ENCODE results near the gene KLHDC10. TPM values are rescaled to one million over a fixed set of nuclear protein-coding genes. Genes with fewer than 3 reads are reported as not detected.

The KLHDC10 gene
- total RNA-seq, 2 experiments from 2014 or later, result 12.8 to 14.3 TPM

- Mint-ChIP-seq H3K9me3 (peaks cover 2% of the 10 kb centered on the region), H3K27me3 (peaks cover 9% of the 10 kb centered on the region), H3K36me3 (ENCODE audit: low read depth) (no peaks in the 10 kb centered on the region), H3K27ac (no peak overlapping the region), H3K4me1 (ENCODE audit: low read depth) (no peaks in the 10 kb centered on the region), H3K4me3 (no peak overlapping the region)
- intact Hi-C loops (cut with micrococcal nuclease), result no loop called here
- TF ChIP-seq CTCF (IDR thresholded peaks at IDR 0.05), result no peak
- DNase-seq, result peak; percentile 54
- POLR2A ChIA-PET, result no interaction called here
- ATAC-seq, result peak; percentile 31
- CTCF ChIA-PET, result no interaction called here
These were observed 81.5 kb downstream of the KLHDC10 start for GRCh38 chr7:130151591-130152492.

GRCh38 chr7:130152493-130153210 lies 82.3 kb downstream of the KLHDC10 start:
- peak; percentile 33 for DNase-seq
- TF ChIP-seq CTCF (IDR thresholded peaks at IDR 0.05), result no peak
- peaks cover 2% of the 10 kb centered on the region for H3K9me3 Mint-ChIP-seq
- no peak overlapping the region for H3K27ac Mint-ChIP-seq
- no peak overlapping the region for H3K4me3 Mint-ChIP-seq
- H3K36me3 Mint-ChIP-seq (ENCODE audit: low read depth), result peaks cover 5% of the 10 kb centered on the region
- H3K4me1 Mint-ChIP-seq (ENCODE audit: low read depth), result no peaks in the 10 kb centered on the region
- peak; percentile 34 for ATAC-seq
- CTCF ChIA-PET, result no interaction called here
- intact Hi-C loops (cut with micrococcal nuclease), result no loop called here
- peaks cover 10% of the 10 kb centered on the region for H3K27me3 Mint-ChIP-seq
- POLR2A ChIA-PET, result no interaction called here

GRCh38 chr7:130153211-130153908 lies 83.0 kb downstream of the KLHDC10 start:
- intact Hi-C loops (cut with micrococcal nuclease), result no loop called here
- H3K27ac Mint-ChIP-seq, result no peak overlapping the region
- peaks cover 10% of the 10 kb centered on the region for H3K27me3 Mint-ChIP-seq
- ChIA-PET CTCF (interaction anchor here (1.4 kb wide), 1 partner anchor 81 kb away, joined by 3 read pairs; no protein-coding TSS in a partner anchor), POLR2A (interaction anchor here (0.8 kb wide), 1 partner anchor 82 kb away, joined by 3 read pairs; no protein-coding TSS in a partner anchor)
- peaks cover 8% of the 10 kb centered on the region for H3K36me3 Mint-ChIP-seq (ENCODE audit: low read depth)
- peaks cover 2% of the 10 kb centered on the region for H3K9me3 Mint-ChIP-seq
- no peak for DNase-seq
- H3K4me3 Mint-ChIP-seq, result no peak overlapping the region
- ATAC-seq, result no peak
- no peak for TF ChIP-seq CTCF (IDR thresholded peaks at IDR 0.05)
- no peaks in the 10 kb centered on the region for H3K4me1 Mint-ChIP-seq (ENCODE audit: low read depth)

- Mint-ChIP-seq H3K27me3 (peaks cover 10% of the 10 kb centered on the region), H3K27ac (no peak overlapping the region), H3K4me1 (ENCODE audit: low read depth) (no peaks in the 10 kb centered on the region), H3K4me3 (no peak overlapping the region), H3K36me3 (ENCODE audit: low read depth) (peaks cover 13% of the 10 kb centered on the region), H3K9me3 (peaks cover 2% of the 10 kb centered on the region)
- TF ChIP-seq CTCF (IDR thresholded peaks at IDR 0.05), result no peak
- ChIA-PET CTCF (interaction anchor here (1.4 kb wide), 1 partner anchor 82 kb away, joined by 3 read pairs; no protein-coding TSS in a partner anchor), POLR2A (interaction anchor here (0.8 kb wide), 1 partner anchor 83 kb away, joined by 3 read pairs; no protein-coding TSS in a partner anchor)
- intact Hi-C loops (cut with micrococcal nuclease), result no loop called here
- ATAC-seq (no peak), DNase-seq (no peak)
These were observed 83.8 kb downstream of the KLHDC10 start for GRCh38 chr7:130154131-130154500.
